NK-92 treated with Interleukin-12 subunit alpha and Interleukin-12 subunit beta, amount 100 ng/mL, for 24 hours (cell line): ENCODE measurements around the gene IRF1.
"Not testable (repeated sequence)": the region's sequence is repeated elsewhere in the genome, so short reads cannot be mapped to it uniquely, and the experiment has no call there.

Source experiments
- DNase-seq: peaks from one replicate; lab custom pipeline; 2025; lab: John Stamatoyannopoulos, UW

Gene IRF1

DNA sequence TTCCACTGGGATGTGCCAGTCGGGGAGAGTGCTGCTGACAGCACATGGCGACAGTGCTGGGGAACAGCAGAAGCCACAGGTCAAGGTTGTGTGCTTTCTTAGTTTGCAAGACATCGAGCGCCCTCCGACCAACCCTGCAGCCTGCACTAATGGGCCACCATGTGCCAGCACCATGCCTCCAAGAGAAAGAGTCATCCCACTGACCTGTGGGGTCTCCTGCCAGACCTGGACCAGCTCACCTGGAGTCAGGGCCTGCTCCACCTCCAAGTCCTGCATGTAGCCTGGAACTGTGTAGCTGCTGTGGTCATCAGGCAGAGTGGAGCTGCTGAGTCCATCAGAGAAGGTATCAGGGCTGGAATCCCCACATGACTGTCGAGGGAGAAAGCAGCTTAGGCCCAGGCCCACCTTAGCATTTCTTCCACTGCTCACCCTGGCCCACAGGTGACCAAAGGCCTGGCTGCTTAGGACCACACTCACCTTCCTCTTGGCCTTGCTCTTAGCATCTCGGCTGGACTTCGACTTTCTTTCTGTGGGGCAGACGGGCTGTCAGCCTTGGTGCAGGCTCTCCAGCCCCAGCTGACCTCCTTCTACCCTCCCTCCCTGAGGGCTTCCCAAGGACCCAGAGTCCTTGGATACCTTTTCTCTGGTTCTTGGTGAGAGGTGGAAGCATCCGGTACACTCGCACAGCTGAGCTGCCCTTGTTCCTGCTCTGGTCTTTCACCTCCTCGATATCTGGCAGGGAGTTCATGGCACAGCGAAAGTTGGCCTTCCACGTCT lies 4.1 kb downstream of the IRF1 start:
- DNase-seq, result no peak

DNA sequence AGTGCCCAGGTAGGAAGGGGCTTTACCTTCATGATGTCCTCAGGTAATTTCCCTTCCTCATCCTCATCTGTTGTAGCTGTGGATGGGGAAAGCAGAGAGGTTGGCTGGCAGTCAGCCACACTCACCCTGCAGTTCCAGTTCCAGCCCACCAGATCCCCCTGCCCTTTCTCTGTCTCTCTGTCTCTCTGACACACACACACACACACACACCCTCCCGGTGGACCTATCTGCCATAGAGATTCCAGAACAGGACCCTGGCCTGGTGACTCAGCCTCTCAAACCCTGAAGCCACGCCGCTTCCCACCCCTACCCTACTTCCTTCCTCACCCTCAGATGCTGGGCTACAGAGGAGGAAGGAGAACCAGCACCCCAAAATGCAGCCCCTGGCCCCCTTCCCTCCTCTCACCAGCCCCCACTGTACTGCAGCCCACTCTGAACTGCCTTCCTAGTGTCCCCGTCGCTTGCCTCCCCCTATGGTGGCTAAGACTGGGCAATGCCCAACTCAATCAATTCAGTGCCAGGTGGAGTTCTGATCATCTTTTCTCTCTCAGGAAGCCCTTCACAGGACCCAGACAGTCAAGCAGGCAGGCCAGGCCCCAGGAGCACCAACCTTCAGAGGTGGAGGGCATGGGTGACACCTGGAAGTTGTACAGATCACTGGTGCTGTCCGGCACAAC lies 4.8 kb downstream of the IRF1 start:
- no peak for DNase-seq

DNA sequence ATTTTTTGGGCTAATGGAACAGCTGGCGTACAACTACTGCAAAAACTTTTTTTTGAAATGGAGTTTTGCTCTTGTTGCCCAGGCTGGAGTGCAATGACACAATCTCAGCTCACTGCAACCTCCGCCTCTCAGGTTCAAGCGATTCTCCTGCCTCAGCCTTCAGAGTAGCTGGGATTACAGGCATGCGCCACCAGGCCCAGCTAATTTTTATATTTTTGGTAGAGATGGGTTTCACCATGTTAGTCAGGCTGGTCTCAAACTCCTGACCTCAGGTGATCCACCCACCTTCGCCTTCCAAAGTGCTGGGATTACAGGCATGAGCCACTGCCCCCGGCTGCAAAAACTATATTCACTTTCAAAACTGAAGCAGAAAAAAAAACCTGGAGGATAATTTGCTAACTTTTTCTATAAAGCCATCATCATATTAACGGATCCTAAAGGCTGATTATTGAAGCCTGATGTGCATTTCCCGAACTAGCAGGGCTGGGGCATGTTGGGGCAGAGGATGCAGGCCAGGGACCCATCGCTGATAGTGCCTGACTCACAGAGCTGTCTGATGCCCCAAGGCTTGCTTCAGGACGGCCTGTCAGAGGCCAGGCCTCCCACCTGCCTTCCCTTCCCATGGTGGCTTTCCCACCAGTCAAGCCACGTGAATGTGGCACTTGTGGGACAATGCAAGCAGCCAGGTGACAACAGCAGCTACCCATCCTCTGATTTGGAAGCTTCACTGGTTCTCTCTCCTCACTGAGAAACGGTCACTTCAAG lies 5.5 kb downstream of the IRF1 start:
- DNase-seq, result not testable (repeated sequence)

- DNase-seq, result no peak
Observed at GRCh38 chr5:132484391-132484725, 6.2 kb downstream of the IRF1 start.

DNA sequence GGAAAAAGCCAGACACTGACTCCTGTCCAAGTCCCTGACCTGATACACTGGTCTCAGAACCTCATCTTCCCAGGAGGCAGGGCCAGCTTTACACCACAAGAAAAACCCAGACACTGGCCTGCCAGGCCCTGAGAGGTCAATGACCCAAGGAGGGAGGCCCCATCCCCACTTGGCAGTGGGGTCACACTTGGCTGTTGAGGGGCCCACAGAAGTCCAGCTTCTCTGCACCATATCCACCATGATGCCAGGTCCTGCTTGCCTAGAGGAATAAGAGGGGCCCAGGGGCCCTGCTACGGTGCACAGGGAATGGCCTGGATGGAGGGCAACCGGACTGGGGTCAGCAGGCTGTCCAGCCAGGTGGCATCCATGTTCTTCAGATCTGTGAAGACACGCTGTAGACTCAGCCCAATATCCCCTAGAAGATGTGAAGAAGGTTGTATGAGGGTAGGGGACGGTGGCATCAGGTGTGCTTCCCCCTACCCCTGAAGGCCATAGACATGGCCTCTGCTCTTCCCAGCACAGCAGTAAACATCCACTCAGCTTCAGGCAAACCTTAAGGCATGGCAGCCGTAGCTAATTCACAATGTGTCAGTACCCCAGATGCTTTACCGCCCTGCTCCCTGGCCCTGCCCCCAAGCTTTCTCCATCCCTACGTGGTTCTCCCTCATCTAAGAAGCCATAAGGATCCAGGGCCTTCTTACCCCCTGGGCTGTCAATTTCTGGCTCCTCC lies 6.7 kb downstream of the IRF1 start:
- DNase-seq, result no peak

DNA sequence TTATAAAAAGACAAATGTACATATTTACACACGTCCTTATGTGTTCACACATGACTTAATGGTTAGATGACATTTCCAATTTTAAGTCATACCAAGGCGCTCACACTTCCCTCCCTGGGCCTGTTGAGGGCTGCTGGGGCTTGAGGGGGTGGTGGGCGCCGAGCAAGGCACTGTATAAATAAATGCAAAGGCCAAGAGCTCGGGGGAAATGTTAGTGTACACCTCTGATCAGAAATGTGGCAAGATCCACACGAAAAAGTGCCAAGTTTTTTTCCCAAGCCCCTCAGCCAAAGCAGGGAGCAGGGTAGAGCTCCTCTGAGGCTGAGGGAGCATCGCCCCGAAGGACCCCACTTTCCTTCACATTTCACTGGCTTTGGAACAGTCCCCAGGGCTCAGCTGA lies 7.5 kb downstream of the IRF1 start:
- DNase-seq, result no peak

DNA sequence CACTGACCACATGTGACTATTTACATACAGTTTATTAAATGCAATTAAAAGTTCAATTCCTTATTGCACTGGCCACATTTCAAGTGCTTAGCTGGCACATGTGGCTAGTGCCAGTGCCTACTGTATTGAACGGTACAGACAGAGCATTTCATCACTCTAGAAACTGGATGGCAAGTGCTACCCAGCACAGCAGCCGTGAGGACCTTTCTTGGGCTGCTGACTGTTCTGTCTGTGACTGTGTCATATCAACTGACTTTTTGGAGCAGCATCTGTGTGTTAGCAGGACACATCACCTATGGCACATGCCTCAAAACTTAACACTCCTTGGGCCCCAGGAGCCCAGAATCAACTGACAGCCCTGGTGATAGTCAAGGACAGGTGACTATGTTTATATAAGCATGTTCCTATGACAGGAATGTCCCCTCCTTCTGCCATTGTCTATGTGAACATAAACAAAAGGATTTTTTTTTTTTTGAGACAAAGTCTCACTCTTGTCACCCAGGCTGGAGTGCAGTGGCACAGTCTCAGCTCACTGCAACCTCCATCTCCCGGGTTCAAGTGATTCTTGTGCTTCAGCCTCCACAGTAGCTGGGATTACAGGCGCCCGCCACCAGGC lies 8.9 kb downstream of the IRF1 start:
- DNase-seq, result no peak

DNA sequence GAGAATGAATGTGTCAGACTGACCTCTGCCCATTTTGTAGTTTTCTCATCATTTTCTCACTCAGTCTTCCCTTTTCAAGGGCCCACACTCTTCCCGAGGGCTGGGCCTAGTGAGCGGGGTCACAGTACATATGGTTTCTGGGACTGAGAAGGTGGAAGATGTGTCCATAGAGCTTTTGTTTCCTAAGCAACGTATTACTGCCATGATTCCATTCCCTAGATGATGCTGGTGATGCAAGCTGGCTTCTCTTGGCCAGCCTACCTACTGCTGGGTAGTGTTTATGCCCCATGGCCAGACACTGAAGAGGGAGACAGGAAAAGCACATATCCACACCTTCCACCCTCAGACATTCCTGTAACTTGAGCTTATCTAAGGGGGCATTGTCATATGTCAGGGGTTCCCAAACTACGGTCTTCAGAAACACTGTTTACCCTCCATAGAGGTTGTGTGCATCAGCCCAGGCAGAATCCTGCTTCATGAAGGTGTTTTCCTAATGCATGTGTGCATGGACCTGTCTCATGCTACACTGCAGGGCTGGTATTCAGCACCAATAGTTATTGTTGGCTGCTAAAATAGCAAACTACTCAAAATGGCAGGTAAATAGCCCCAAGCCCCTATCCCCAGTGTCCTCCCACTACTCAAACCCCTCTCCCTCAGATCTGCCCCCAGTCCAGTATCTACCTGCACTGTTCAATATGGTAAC lies 9.5 kb downstream of the IRF1 start:
- DNase-seq, result no peak

GRCh38 chr5:132480546-132480892 lies 10.1 kb downstream of the IRF1 start:
- no peak for DNase-seq

- DNase-seq, result no peak
Observed at GRCh38 chr5:132480042-132480441, 10.5 kb downstream of the IRF1 start.

- no peak for DNase-seq
Observed at GRCh38 chr5:132479111-132479951, 11.2 kb downstream of the IRF1 start.

GRCh38 chr5:132478366-132478871 lies 12.2 kb downstream of the IRF1 start:
- DNase-seq, result no peak

GRCh38 chr5:132477784-132478365 lies 12.7 kb downstream of the IRF1 start:
- no peak for DNase-seq

- DNase-seq, result no peak
Observed at GRCh38 chr5:132476876-132477781, 13.4 kb downstream of the IRF1 start.

- no peak for DNase-seq
Observed at GRCh38 chr5:132475987-132476875, 14.3 kb downstream of the IRF1 start.

GRCh38 chr5:132475497-132475882 lies 15.1 kb downstream of the IRF1 start:
- DNase-seq, result no peak

GRCh38 chr5:132474881-132475496 lies 15.6 kb downstream of the IRF1 start:
- no peak for DNase-seq
